HG03460 (cell line): ENCODE results near the gene SBNO2.

Experiments
- ATAC-seq: cut with Tn5 transposase; IDR thresholded peaks from one replicate; pipeline ENCODE4 v1.9.1; 2021; ENCODE audit not compliant: unreplicated experiment

SBNO2 gene

DNA sequence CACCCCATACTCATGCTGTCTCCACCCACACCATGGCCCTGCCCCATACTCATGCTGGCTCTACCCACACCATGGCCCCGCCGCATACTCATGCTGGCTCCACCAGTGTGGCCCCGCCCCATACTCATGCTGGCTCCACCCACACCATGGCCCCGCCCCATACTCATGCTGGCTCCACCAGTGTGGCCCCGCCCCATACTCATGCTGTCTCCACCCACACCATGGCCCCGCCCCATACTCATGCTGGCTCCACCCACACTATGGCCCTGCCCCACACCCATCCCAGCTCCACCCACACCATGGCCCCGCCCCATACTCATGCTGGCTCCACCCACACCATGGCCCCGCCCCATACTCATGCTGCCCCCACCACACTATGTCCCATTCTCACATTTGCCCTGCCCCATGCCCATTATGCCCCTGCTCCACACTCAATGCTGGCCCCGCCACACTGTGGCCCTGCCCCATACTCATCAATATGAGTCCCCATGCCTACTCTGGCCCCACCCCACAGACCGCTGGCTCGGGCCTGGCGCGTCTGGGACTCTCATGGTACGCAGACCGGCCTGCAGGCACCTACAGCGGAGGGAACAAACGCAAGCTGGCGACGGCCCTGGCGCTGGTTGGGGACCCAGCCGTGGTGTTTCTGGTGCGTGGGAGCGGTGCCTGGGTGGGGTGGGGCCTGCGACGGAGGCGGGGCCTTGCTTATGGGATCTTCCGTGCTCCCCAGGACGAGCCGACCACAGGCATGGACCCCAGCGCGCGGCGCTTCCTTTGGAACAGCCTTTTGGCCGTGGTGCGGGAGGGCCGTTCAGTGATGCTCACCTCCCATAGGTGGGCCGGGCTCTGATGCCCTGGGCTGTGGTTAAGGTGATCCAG, 110.8 kb downstream of the SBNO2 start:
- ATAC-seq: no peak

DNA sequence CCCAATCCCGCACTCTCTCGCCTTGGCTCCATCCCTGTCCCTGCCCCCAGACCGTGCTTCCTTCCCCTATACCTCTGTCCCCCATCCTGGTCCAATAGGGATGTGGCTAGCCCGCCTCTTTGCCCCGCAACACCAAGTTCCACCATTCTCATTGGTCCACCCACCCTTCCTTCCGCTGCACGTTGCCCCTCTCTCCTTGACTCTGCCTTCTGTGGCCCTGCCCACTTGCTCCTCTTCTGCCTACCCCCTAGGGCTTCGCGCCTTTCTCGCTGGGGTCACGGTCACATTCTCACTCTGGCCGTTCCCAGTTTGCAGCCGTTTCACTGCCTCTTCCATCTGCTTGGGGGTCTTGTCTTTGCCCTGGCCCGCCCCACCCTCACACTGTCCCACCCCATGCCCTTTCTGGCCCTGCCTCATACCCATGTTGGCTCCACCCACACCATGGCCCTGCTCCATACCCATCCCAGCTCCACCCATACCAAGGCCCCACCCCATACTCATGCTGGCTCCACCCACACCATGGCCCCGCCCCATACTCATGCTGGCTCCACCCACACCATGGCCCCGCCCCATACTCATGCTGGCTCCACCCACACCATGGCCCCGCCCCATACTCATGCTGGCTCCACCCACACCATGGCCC, 111.6 kb downstream of the SBNO2 start:
- ATAC-seq: no peak

DNA sequence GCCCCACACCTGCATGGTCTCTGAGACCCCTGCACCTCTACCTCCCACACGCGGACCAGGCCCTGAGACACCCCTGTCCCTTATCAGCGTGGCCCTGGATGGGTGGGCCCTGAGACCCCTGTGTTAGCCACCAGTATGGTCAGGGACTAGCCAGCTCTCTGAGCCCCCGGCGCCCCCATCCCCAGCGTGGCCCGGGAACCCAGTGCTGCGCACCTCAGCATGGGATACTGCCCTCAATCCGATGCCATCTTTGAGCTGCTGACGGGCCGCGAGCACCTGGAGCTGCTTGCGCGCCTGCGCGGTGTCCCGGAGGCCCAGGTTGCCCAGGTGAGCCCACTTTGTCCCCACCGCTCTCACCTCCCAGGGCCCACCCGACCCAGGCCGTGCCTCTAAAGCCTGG, 112.1 kb downstream of the SBNO2 start:
- ATAC-seq: no peak

DNA sequence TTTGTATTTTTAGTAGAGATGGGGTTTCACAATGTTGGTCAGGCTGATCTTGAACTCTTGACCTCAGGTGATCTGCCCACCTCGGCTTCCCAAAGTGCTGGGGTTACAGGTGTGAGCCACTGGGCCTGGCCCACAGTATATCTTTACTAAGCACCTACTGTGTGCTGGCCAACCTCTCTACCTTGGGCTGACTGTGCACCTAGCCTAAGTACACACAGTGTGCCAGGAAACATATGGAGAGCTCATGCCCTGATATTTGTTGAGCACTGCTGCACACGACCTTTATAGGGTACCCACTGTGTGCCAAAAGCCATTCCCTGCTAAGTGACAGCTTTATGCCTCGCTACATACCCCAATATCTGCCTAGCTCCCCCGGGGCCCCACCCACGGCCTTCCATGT, 113.4 kb downstream of the SBNO2 start:
- no peak for ATAC-seq

DNA sequence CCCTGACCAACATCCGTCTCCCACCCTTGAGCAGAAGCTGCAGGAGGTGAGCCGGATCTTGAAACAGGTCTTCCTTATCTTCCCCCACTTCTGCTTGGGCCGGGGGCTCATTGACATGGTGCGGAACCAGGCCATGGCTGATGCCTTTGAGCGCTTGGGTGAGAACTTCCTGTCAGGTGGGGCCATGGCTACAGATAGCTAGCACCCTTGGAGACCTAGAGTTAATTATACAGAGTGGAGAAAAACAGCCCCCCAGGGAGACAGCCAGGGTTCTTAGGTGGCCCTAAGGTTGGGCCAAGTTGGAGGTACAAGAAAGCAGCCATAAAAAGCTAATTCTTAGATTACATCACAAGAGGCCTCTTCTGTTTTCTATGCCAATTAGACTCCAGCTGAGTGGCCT, 116.0 kb downstream of the SBNO2 start:
- ATAC-seq: no peak
